Neuron (in vitro differentiated cells): ENCODE data around the gene CCDC146.
"Not testable (repeated sequence)": the region's sequence is repeated elsewhere in the genome, so short reads cannot be mapped to it uniquely, and the experiment has no call there.

Experiments
- H2AFZ ChIP-seq: one replicate; pipeline ENCODE4 v1.6.1; 2013; ENCODE audit warnings: low read depth, mild to moderate bottlenecking, inconsistent platforms, low read length, moderate library complexity
- H3K27me3 ChIP-seq: one replicate; pipeline ENCODE4 v1.6.1; 2013; ENCODE audit warnings: low read length; ENCODE audit not compliant: insufficient read depth
- H3K36me3 ChIP-seq: one replicate; pipeline ENCODE4 v1.6.1; 2013; ENCODE audit warnings: low read length; ENCODE audit not compliant: insufficient read depth
- H3K4me1 ChIP-seq: one replicate; pipeline ENCODE4 v1.6.1; 2013; ENCODE audit warnings: low read length; ENCODE audit not compliant: insufficient read depth
- H3K4me3 ChIP-seq: 2 replicates; pipeline ENCODE4 v1.5.1; 2013; ENCODE audit warnings: mild to moderate bottlenecking, low read length, moderate library complexity
- H3K9me3 ChIP-seq: one replicate; pipeline ENCODE4 v1.6.1; 2013; ENCODE audit warnings: low read length

The CCDC146 gene

GRCh38 chr7:77328669-77329068 lies 206.3 kb downstream of the CCDC146 start:
- no peaks in the 10 kb centered on the region for H3K9me3 ChIP-seq
- H3K27me3 ChIP-seq = no peaks in the 10 kb centered on the region
- H2AFZ ChIP-seq = no peak overlapping the region
- H3K36me3 ChIP-seq = no peaks in the 10 kb centered on the region
- H3K4me3 ChIP-seq = no peak overlapping the region
- peaks cover 6% of the 10 kb centered on the region for H3K4me1 ChIP-seq

GRCh38 chr7:77329466-77330168 lies 207.2 kb downstream of the CCDC146 start:
- no peaks in the 10 kb centered on the region for H3K9me3 ChIP-seq
- H3K4me1 ChIP-seq = peaks cover 6% of the 10 kb centered on the region
- H3K36me3 ChIP-seq = no peaks in the 10 kb centered on the region
- H3K4me3 ChIP-seq = no peak overlapping the region
- no peaks in the 10 kb centered on the region for H3K27me3 ChIP-seq
- no peak overlapping the region for H2AFZ ChIP-seq

GRCh38 chr7:77330169-77330882 lies 207.9 kb downstream of the CCDC146 start:
- H2AFZ ChIP-seq = no peak overlapping the region
- H3K36me3 ChIP-seq = no peaks in the 10 kb centered on the region
- H3K4me3 ChIP-seq = no peak overlapping the region
- peaks cover 6% of the 10 kb centered on the region for H3K4me1 ChIP-seq
- H3K27me3 ChIP-seq = no peaks in the 10 kb centered on the region
- no peaks in the 10 kb centered on the region for H3K9me3 ChIP-seq

- no peaks in the 10 kb centered on the region for H3K27me3 ChIP-seq
- H2AFZ ChIP-seq = no peak overlapping the region
- no peak overlapping the region for H3K4me3 ChIP-seq
- H3K36me3 ChIP-seq = no peaks in the 10 kb centered on the region
- H3K4me1 ChIP-seq = peaks cover 6% of the 10 kb centered on the region
- H3K9me3 ChIP-seq = no peaks in the 10 kb centered on the region
Measured at GRCh38 chr7:77331938-77332695, 209.7 kb downstream of the CCDC146 start.

GRCh38 chr7:77334039-77334438 lies 211.6 kb downstream of the CCDC146 start:
- H3K4me3 ChIP-seq, H2AFZ ChIP-seq, H3K9me3 ChIP-seq, H3K36me3 ChIP-seq, H3K4me1 ChIP-seq, H3K27me3 ChIP-seq: not testable (repeated sequence)

- peaks cover 2% of the 10 kb centered on the region for H3K9me3 ChIP-seq
- H3K4me3 ChIP-seq = no peak overlapping the region
- no peak overlapping the region for H2AFZ ChIP-seq
- no peaks in the 10 kb centered on the region for H3K36me3 ChIP-seq
- peaks cover 6% of the 10 kb centered on the region for H3K4me1 ChIP-seq
- no peaks in the 10 kb centered on the region for H3K27me3 ChIP-seq
Measured at GRCh38 chr7:77335581-77335980, 213.2 kb downstream of the CCDC146 start.

GRCh38 chr7:77337456-77337990 lies 215.1 kb downstream of the CCDC146 start:
- Histone ChIP-seq H3K36me3 (no peaks in the 10 kb centered on the region), H3K4me1 (no peaks in the 10 kb centered on the region), H3K9me3 (peaks cover 2% of the 10 kb centered on the region), H3K4me3 (no peak overlapping the region), H2AFZ (no peak overlapping the region), H3K27me3 (no peaks in the 10 kb centered on the region)

- H3K4me3 ChIP-seq = no peak overlapping the region
- no peaks in the 10 kb centered on the region for H3K36me3 ChIP-seq
- no peaks in the 10 kb centered on the region for H3K4me1 ChIP-seq
- H2AFZ ChIP-seq = no peak overlapping the region
- peaks cover 2% of the 10 kb centered on the region for H3K9me3 ChIP-seq
- H3K27me3 ChIP-seq = no peaks in the 10 kb centered on the region
Measured at GRCh38 chr7:77338260-77338659, 215.8 kb downstream of the CCDC146 start.

GRCh38 chr7:77338883-77339629 lies 216.6 kb downstream of the CCDC146 start:
- Histone ChIP-seq H3K4me3 (no peak overlapping the region), H3K27me3 (no peaks in the 10 kb centered on the region), H3K36me3 (no peaks in the 10 kb centered on the region), H2AFZ (no peak overlapping the region), H3K4me1 (no peaks in the 10 kb centered on the region), H3K9me3 (peaks cover 2% of the 10 kb centered on the region)

GRCh38 chr7:77339726-77340125 lies 217.3 kb downstream of the CCDC146 start:
- Histone ChIP-seq H3K9me3 (peaks cover 2% of the 10 kb centered on the region), H3K4me1 (no peaks in the 10 kb centered on the region), H3K27me3 (no peaks in the 10 kb centered on the region), H3K36me3 (no peaks in the 10 kb centered on the region), H2AFZ (no peak overlapping the region), H3K4me3 (no peak overlapping the region)
